ENCODE results near the gene CAPN12.

- TF ChIP-seq CTCF (IDR thresholded peaks at IDR 0.05 in 2 of 3, conservative IDR thresholded peaks at IDR 0.05 in 1 of 3; ENCODE audit: control insufficient read depth in 2 of 3, extremely low read depth in 1 of 3, insufficient read depth in 1 of 3, low read depth in 3 of 3, low read length in 3 of 3), result no peak
- TF ChIP-seq ZZZ3 (IDR thresholded peaks at IDR 0.05; ENCODE audit: control insufficient read depth, insufficient read length, low read depth), result no peak
- TF ChIP-seq POU2F2 (IDR thresholded peaks at IDR 0.05; ENCODE audit: borderline replicate concordance, low read depth, low read length), result no peak
- TF ChIP-seq, protein P1, sequence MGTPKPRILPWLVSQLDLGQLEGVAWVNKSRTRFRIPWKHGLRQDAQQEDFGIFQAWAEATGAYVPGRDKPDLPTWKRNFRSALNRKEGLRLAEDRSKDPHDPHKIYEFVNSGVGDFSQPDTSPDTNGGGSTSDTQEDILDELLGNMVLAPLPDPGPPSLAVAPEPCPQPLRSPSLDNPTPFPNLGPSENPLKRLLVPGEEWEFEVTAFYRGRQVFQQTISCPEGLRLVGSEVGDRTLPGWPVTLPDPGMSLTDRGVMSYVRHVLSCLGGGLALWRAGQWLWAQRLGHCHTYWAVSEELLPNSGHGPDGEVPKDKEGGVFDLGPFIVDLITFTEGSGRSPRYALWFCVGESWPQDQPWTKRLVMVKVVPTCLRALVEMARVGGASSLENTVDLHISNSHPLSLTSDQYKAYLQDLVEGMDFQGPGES (IDR thresholded peaks at IDR 0.05), result no peak
- TF ChIP-seq, protein P2, sequence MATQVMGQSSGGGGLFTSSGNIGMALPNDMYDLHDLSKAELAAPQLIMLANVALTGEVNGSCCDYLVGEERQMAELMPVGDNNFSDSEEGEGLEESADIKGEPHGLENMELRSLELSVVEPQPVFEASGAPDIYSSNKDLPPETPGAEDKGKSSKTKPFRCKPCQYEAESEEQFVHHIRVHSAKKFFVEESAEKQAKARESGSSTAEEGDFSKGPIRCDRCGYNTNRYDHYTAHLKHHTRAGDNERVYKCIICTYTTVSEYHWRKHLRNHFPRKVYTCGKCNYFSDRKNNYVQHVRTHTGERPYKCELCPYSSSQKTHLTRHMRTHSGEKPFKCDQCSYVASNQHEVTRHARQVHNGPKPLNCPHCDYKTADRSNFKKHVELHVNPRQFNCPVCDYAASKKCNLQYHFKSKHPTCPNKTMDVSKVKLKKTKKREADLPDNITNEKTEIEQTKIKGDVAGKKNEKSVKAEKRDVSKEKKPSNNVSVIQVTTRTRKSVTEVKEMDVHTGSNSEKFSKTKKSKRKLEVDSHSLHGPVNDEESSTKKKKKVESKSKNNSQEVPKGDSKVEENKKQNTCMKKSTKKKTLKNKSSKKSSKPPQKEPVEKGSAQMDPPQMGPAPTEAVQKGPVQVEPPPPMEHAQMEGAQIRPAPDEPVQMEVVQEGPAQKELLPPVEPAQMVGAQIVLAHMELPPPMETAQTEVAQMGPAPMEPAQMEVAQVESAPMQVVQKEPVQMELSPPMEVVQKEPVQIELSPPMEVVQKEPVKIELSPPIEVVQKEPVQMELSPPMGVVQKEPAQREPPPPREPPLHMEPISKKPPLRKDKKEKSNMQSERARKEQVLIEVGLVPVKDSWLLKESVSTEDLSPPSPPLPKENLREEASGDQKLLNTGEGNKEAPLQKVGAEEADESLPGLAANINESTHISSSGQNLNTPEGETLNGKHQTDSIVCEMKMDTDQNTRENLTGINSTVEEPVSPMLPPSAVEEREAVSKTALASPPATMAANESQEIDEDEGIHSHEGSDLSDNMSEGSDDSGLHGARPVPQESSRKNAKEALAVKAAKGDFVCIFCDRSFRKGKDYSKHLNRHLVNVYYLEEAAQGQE (IDR thresholded peaks at IDR 0.05; ENCODE audit: low read depth, low read length), result no peak
- no peak for TF ChIP-seq MTA3 (IDR thresholded peaks at IDR 0.05; ENCODE audit: borderline replicate concordance, low read length)
- no peak for TF ChIP-seq RAD21 (IDR thresholded peaks at IDR 0.05; ENCODE audit: insufficient read depth, low read depth, low read length)
- no peak for TF ChIP-seq JUNB (IDR thresholded peaks at IDR 0.05)
- no peak for TF ChIP-seq TAF1 (IDR thresholded peaks at IDR 0.05; ENCODE audit: borderline replicate concordance, low read depth, low read length)
- no peak for TF ChIP-seq EGR1 (IDR thresholded peaks at IDR 0.05; ENCODE audit: borderline replicate concordance in 1 of 2, low read depth in 2 of 2, low read length in 2 of 2)
- TF ChIP-seq NRF1 (conservative IDR thresholded peaks at IDR 0.05; ENCODE audit: low read depth, low read length), result no peak
- no peak for TF ChIP-seq EED (IDR thresholded peaks at IDR 0.05; ENCODE audit: low read depth)
- TF ChIP-seq CEBPB (IDR thresholded peaks at IDR 0.05; ENCODE audit: borderline replicate concordance in 1 of 2, low read depth in 2 of 2, low read length in 2 of 2), result no peak
These were observed 31.0 kb downstream of the CAPN12 start for GRCh38 chr19:38713227-38713649.

Measured in GM12878 (cell line).